Upper lobe of right lung (tissue), 1 donor: ENCODE data around the gene TNFAIP8. TPM values are rescaled to one million over a fixed set of nuclear protein-coding genes. Genes with fewer than 3 reads are reported as not detected.

ENCODE experiments used
- ATAC-seq: fragments of 200-7000 bp; cut with Tn5 transposase; one replicate; pipeline ENCODE4 v1.9.1; 2020; ENCODE audit warnings: mild to moderate bottlenecking, moderate library complexity
- DNase-seq: peaks from one replicate; pipeline ENCODE4 v3.0.0-alpha.2; 2020
- H3K27ac ChIP-seq: fragments of 200-600 bp; one replicate; pipeline ENCODE4 v1.8.0; 2022
- H3K27me3 ChIP-seq: fragments of 200-600 bp; one replicate; pipeline ENCODE4 v1.8.0; 2022; ENCODE audit warnings: mild to moderate bottlenecking
- H3K36me3 ChIP-seq: fragments of 200-600 bp; one replicate; pipeline ENCODE4 v1.8.0; 2022
- H3K4me1 ChIP-seq: fragments of 200-600 bp; one replicate; pipeline ENCODE4 v1.8.0; 2022
- H3K4me3 ChIP-seq: fragments of 200-600 bp; one replicate; pipeline ENCODE4 v1.8.0; 2022; ENCODE audit warnings: mild to moderate bottlenecking
- H3K9me3 ChIP-seq: fragments of 200-600 bp; one replicate; pipeline ENCODE4 v1.8.0; 2022
- CTCF ChIP-seq: fragments of 200-600 bp; IDR thresholded peaks from one replicate; pipeline ENCODE4 v1.8.0; 2022; ENCODE audit warnings: antibody characterized with exemption
- intact Hi-C: fragments of 100-400 bp; cut with DNase I; formaldehyde crosslinking; loops from one replicate; pipeline ENCODE4 v1.11.0; 2022
- total RNA-seq: library from RNA; stranded (reverse); fragmentation: NEBNext Ultra II Directional; extraction: Animal tissue kit (Norgen Biotek cat#: 25700); gene quantifications from one replicate; pipeline ENCODE4 v1.2.1, GENCODE V29; 2021
- donor health status: DM: no; HTN: yes; CAD: no; lungs with severe emphysema.

TNFAIP8 gene
- total RNA-seq, 1 donor from 2014 or later: 22.4 TPM

GRCh38 chr5:119379096-119379495 lies 23.3 kb downstream of the TNFAIP8 start:
- no peak for TF ChIP-seq CTCF
- Histone ChIP-seq H3K9me3 (no peaks in the 10 kb centered on the region), H3K36me3 (no peaks in the 10 kb centered on the region), H3K27me3 (no peaks in the 10 kb centered on the region), H3K4me3 (no peak overlapping the region), H3K27ac (no peak overlapping the region), H3K4me1 (peaks cover 10% of the 10 kb centered on the region)
- no peak for DNase-seq
- ATAC-seq: no peak
- intact Hi-C loops: no loop called here

DNA sequence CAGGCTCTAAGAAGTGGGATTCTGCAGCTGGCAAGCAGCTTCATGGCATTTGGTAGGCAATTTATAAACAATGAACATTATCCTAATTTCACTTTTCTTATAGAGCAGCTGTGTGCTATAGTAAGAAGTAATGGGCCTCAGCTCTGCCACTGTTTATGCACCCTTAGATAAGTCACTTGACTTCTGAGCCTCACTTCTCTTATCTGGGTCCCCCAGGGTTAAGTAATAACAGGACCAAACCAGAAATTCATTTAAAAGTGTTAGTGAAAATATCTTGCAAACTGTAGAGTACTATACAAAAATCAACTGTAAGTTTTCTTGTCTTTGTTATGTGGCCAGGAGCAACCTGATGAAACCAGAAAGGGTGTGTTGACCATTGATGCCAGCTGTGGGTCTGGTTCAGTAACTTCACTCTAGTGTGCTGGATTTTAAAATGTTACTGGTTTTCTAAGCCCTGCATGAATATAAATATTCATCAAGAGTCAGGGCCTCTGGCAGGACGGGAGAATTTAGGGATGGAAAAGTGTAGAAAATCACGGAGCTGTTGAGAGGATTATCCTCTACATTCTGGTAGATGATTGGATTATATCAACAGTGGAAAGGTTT lies 24.2 kb downstream of the TNFAIP8 start:
- peaks cover 18% of the 10 kb centered on the region for H3K4me1 ChIP-seq
- no peaks in the 10 kb centered on the region for H3K27me3 ChIP-seq
- ATAC-seq (peak; percentile 24), DNase-seq (no peak)
- intact Hi-C loops: no loop called here
- no peaks in the 10 kb centered on the region for H3K36me3 ChIP-seq
- H3K9me3 ChIP-seq: no peaks in the 10 kb centered on the region
- H3K4me3 ChIP-seq: no peak overlapping the region
- no peak overlapping the region for H3K27ac ChIP-seq
- no peak for TF ChIP-seq CTCF

DNA sequence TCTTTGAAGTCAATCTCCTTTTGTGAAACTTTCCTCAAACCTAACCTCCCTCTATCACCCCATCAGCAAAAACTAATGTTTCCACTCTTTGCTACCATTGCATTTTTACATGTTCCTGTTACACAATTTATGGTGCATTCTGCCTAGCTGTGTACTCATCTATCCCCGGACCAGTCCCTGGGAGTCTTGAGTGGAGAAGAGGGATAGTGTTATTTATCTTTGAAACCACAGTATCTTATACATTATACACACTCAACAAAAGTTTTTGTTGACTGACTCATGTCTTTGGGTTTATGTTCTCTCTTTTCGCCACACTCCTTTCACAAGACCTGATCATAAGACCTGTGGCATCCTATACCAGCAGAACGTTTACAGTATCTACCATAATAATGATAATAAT lies 26.4 kb downstream of the TNFAIP8 start:
- H3K4me1 ChIP-seq: peaks cover 38% of the 10 kb centered on the region
- intact Hi-C loops: no loop called here
- no peak for TF ChIP-seq CTCF
- no peak overlapping the region for H3K27ac ChIP-seq
- no peaks in the 10 kb centered on the region for H3K36me3 ChIP-seq
- DNase-seq (no peak), ATAC-seq (peak; percentile 48)
- H3K4me3 ChIP-seq: no peak overlapping the region
- no peaks in the 10 kb centered on the region for H3K27me3 ChIP-seq
- H3K9me3 ChIP-seq: no peaks in the 10 kb centered on the region

- DNase-seq (no peak), ATAC-seq (no peak)
- TF ChIP-seq CTCF: no peak
- Histone ChIP-seq H3K27ac (no peak overlapping the region), H3K4me3 (no peak overlapping the region), H3K27me3 (no peaks in the 10 kb centered on the region), H3K36me3 (no peaks in the 10 kb centered on the region), H3K4me1 (peaks cover 40% of the 10 kb centered on the region), H3K9me3 (no peaks in the 10 kb centered on the region)
- intact Hi-C loops: no loop called here
Measured at GRCh38 chr5:119383008-119383407, 27.2 kb downstream of the TNFAIP8 start.

DNA sequence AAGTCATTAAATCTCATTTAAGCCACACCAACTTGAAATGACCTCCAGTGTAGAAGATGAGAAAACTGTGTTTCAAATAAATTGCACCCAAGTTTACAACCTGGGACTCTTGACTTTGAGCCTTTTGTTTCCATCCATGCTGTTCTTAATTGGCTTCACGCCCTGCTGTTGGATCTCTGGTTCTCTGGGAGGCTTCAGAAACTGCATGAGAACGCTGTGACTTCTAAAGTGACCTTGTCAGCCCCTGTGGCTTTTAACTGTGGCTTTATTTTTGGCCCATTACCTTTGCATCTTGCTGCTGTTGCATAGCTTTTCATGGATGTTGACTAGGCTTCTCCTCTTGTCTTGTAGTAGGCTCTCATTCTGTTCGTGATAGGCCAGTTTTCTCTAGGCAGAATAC lies 29.3 kb downstream of the TNFAIP8 start:
- H3K27ac ChIP-seq: no peak overlapping the region
- no peaks in the 10 kb centered on the region for H3K27me3 ChIP-seq
- no peaks in the 10 kb centered on the region for H3K36me3 ChIP-seq
- TF ChIP-seq CTCF: no peak
- H3K4me1 ChIP-seq: peaks cover 41% of the 10 kb centered on the region
- no peak overlapping the region for H3K4me3 ChIP-seq
- no peaks in the 10 kb centered on the region for H3K9me3 ChIP-seq
- ATAC-seq (no peak), DNase-seq (no peak)
- intact Hi-C loops: no loop called here
